ENCODE measurements around the gene MEGF6.

The MEGF6 gene

DNA sequence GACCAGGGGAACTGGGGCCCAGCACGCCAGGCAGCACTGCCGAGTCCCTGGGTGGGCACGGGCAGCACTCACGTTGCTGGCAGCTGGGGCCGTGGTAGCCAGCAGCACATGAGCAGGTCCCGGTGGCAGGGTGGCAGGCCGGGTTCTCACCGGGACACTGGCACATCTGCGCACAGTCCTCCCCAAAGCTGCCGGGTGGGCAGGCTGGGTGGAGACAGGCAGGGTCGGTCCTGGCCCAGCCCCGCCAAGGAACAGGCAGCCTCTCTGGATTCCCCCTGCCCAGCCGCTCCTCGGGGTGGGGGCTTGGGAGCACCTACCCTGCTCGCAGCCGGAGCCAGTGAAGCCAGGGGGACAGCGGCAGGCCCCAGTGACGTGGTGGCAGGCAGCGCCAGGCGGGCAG is 114.4 kb downstream of the MEGF6 start:
- Histone ChIP-seq H3K4me3 (ENCODE audit: low read depth, low read length) (no peak overlapping the region), H3K27ac (no peak overlapping the region), H3K36me3 (no peaks in the 10 kb centered on the region), H3K9me3 (ENCODE audit: severe bottlenecking) (no peaks in the 10 kb centered on the region), H3K27me3 (ENCODE audit: insufficient read depth, low read depth, severe bottlenecking) (no peaks in the 10 kb centered on the region)
- TF ChIP-seq, protein P1, sequence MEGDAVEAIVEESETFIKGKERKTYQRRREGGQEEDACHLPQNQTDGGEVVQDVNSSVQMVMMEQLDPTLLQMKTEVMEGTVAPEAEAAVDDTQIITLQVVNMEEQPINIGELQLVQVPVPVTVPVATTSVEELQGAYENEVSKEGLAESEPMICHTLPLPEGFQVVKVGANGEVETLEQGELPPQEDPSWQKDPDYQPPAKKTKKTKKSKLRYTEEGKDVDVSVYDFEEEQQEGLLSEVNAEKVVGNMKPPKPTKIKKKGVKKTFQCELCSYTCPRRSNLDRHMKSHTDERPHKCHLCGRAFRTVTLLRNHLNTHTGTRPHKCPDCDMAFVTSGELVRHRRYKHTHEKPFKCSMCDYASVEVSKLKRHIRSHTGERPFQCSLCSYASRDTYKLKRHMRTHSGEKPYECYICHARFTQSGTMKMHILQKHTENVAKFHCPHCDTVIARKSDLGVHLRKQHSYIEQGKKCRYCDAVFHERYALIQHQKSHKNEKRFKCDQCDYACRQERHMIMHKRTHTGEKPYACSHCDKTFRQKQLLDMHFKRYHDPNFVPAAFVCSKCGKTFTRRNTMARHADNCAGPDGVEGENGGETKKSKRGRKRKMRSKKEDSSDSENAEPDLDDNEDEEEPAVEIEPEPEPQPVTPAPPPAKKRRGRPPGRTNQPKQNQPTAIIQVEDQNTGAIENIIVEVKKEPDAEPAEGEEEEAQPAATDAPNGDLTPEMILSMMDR (IDR thresholded peaks at IDR 0.05; ENCODE audit: low read depth, low read length), result no peak
- no peak for DNase-seq

DNA sequence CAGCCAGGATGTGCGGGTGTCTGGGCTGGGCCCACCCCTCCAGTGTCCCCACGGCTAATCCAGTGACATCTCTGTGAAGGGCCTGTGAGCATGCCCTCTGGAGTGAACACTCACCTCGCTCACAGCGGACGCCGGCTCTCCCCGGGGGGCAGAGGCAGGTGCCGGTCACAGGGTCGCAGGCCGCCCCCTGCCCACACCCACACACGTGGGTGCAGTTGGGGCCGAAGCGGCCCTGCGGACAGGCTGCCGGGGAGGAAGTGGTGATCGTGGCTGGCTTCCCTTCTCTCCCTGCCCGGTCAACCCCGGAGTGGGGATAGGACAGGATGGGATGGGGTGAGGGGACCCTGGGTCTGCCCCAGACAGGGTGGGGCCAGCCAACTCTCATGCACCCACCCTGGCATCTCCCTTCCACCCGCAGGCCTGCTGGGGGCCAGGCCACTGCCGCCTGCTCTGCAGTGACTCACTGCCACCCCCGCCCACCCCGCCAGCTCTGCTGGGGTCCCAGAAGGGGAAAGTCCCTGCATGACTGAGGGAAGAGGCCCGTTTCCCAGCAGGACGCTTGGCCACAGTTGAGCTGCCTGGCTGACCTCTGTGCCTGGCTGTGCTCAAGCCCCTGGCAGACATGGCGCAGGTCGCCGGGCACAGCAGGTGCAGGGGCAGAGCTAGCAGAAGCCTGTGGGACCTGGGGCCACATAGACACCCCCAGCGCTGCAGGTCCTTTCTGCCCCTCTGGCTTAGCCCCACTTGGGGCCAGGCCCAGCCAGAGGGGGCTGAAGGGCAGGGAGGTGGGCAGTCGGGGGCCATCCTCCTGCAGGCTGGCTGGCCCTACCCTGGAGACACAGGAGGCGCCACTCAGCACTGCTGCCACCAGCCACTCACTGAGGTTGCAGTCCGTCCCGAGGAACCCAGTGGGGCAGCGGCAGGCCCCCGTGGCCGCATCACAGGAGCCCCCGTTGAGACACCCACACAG is 115.2 kb downstream of the MEGF6 start:
- H3K4me3 ChIP-seq (ENCODE audit: low read depth, low read length), result no peak overlapping the region
- TF ChIP-seq, protein P1 (IDR thresholded peaks at IDR 0.05; ENCODE audit: low read depth, low read length), result no peak
- no peaks in the 10 kb centered on the region for H3K36me3 ChIP-seq
- no peaks in the 10 kb centered on the region for H3K9me3 ChIP-seq (ENCODE audit: severe bottlenecking)
- DNase-seq, result no peak
- H3K27me3 ChIP-seq (ENCODE audit: insufficient read depth, low read depth, severe bottlenecking), result no peaks in the 10 kb centered on the region
- no peak overlapping the region for H3K27ac ChIP-seq

DNA sequence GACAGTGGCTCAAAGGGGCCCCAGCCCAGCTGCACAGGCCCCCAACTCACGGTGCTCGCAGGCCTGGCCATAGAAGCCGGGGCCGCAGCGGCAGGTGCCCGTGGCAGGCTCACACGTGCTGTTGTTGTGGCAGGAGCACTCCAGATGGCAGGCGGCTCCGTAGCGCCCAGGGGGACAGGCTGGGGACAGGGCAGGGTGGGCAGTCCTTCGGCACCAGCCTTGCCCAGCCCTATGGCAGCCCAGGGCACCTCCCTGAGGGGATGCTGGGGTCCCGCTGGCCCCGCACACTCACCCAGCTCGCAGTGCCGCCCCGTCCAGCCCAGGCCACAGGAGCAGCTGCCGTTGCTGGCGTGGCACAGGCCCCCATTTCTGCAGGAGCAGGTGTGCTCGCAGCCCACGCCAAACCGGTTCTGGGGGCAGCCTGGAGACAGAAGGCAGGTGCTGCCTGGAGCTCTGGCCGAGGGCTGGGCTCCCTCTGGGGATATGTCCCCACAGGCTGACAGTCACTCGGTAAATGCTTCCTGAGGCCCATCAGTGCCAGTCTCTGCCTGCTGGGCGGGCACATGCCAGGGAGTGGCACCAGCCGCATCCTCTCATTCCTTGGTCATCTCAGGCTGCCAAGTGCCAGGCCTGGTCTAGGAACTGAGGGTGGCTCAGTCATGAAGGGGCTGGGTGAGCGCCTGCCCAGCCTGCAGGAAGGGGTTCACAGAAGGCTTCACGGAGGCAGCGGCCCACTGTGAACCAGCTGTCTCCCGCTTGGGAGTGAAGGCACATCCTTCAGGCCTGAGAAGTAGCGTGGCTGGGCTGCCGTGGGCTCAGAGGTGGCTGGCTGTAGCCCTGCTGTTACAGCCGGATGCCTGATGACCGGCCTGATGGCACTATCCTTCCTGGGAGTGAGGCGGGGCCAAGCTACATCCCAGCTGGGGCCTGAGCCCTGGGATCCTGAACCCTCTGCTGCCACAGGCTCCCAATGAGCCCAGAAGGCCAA is 116.7 kb downstream of the MEGF6 start:
- no peak for DNase-seq
- TF ChIP-seq, protein P1 (IDR thresholded peaks at IDR 0.05; ENCODE audit: low read depth, low read length), result no peak
- Histone ChIP-seq H3K36me3 (no peaks in the 10 kb centered on the region), H3K9me3 (ENCODE audit: severe bottlenecking) (no peaks in the 10 kb centered on the region), H3K27ac (no peak overlapping the region), H3K27me3 (ENCODE audit: insufficient read depth, low read depth, severe bottlenecking) (no peaks in the 10 kb centered on the region), H3K4me3 (ENCODE audit: low read depth, low read length) (no peak overlapping the region)

DNA sequence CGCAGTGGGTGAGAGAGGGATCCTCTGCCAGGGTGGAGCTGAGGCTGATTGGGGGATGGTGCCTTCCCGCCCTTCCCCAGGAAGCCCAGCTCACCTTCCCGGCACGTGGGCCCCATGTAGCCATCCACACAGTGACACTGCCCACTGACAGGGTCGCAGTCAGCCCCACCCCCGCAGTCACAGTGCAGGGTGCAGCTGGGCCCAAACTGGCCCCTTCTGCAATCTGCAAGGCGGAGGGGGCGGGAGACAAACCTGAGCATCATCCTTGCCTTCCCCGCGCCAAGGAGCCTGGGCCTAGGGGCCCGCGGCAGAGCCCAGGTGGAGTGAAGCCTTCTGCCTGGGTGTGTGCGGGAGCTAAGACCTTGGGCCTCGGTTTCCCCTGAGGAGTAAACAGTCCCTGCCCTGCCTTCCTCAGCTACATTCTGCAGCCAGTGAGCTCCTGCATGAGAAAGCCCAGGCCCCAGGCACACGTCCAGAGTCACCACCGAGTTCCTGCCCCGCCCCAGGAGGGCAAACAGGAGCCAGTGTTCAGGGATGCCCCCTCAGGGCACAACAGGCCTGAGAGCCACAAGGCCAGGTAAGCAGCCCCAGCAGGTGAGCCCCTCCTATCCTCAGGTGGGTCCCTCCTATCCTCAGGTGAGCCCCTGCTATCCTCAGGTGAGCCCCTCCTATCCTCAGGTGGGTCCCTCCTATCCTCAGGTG is 118.6 kb downstream of the MEGF6 start:
- H3K9me3 ChIP-seq (ENCODE audit: severe bottlenecking), result no peaks in the 10 kb centered on the region
- H3K27ac ChIP-seq, result no peak overlapping the region
- no peak for DNase-seq
- H3K4me3 ChIP-seq (ENCODE audit: low read depth, low read length), result no peak overlapping the region
- TF ChIP-seq, protein P1 (IDR thresholded peaks at IDR 0.05; ENCODE audit: low read depth, low read length), result no peak
- H3K36me3 ChIP-seq, result no peaks in the 10 kb centered on the region
- H3K27me3 ChIP-seq (ENCODE audit: insufficient read depth, low read depth, severe bottlenecking), result no peaks in the 10 kb centered on the region

All from WERI-Rb-1 (cell line).